Activated CD4-positive, alpha-beta memory T cell treated with anti-CD3 and anti-CD28 coated beads for 36 hours (primary cell): ENCODE measurements around the gene COMP. TPM values are rescaled to one million over a fixed set of nuclear protein-coding genes. Genes with fewer than 3 reads are reported as not detected.

Source experiments
- CTCF ChIA-PET: fragments of 350-600 bp; sonication (Branson Sonifier 250); formaldehyde crosslinking; loops from one replicate; lab custom pipeline; 2021; ENCODE audit warnings: antibody characterized with exemption, inconsistent platforms; lab: Charles Lee
- POLR2A ChIA-PET: fragments of 350-600 bp; sonication (Branson Sonifier 250); formaldehyde crosslinking; loops from one replicate; lab custom pipeline; 2021; ENCODE audit warnings: antibody characterized with exemption; lab: Charles Lee
- DNase-seq: peaks from one replicate; pipeline ENCODE4 v3.0.0-alpha.2; 2020
- H3K27ac Mint-ChIP-seq: one replicate; pipeline ENCODE4 v1.8.0; 2021; ENCODE audit warnings: mixed read lengths
- H3K27me3 Mint-ChIP-seq: one replicate; pipeline ENCODE4 v1.8.0; 2021; ENCODE audit warnings: mixed read lengths
- H3K36me3 Mint-ChIP-seq: one replicate; pipeline ENCODE4 v1.8.0; 2021; ENCODE audit warnings: mixed read lengths
- H3K4me1 Mint-ChIP-seq: one replicate; pipeline ENCODE4 v1.8.0; 2021; ENCODE audit warnings: low read depth, mixed read lengths
- H3K4me3 Mint-ChIP-seq: one replicate; pipeline ENCODE4 v1.8.0; 2021; ENCODE audit warnings: mild to moderate bottlenecking, mixed read lengths
- H3K9me3 Mint-ChIP-seq: one replicate; pipeline ENCODE4 v1.8.0; 2021; ENCODE audit warnings: mixed read lengths
- intact Hi-C: fragments of 100-400 bp; cut with micrococcal nuclease; formaldehyde crosslinking; loops from one replicate; pipeline ENCODE4 v1.15.1; 2023
- total RNA-seq, 2 experiments: library from RNA; stranded (reverse); gene quantifications; one replicate each; pipeline ENCODE4 v1.2.3, GENCODE V29; 2021

COMP gene
- total RNA-seq, 2 experiments from 2014 or later = not detected

- ChIA-PET POLR2A (no interaction called here), CTCF (no interaction called here)
- intact Hi-C loops = no loop called here
- Mint-ChIP-seq H3K9me3 (no peaks in the 10 kb centered on the region), H3K4me1 (no peaks in the 10 kb centered on the region), H3K27me3 (no peaks in the 10 kb centered on the region), H3K36me3 (no peaks in the 10 kb centered on the region), H3K4me3 (no peak overlapping the region), H3K27ac (no peak overlapping the region)
- no peak for DNase-seq
Observed at GRCh38 chr19:18762125-18763023, 28.7 kb downstream of the COMP start.

GRCh38 chr19:18761531-18762110, 29.5 kb downstream of the COMP start:
- intact Hi-C loops = no loop called here
- DNase-seq = no peak
- ChIA-PET CTCF (no interaction called here), POLR2A (no interaction called here)
- Mint-ChIP-seq H3K9me3 (no peaks in the 10 kb centered on the region), H3K27ac (no peak overlapping the region), H3K4me3 (no peak overlapping the region), H3K4me1 (no peaks in the 10 kb centered on the region), H3K36me3 (no peaks in the 10 kb centered on the region), H3K27me3 (no peaks in the 10 kb centered on the region)

- no peak for DNase-seq
- Mint-ChIP-seq H3K27me3 (no peaks in the 10 kb centered on the region), H3K27ac (no peak overlapping the region), H3K4me3 (no peak overlapping the region), H3K36me3 (no peaks in the 10 kb centered on the region), H3K9me3 (no peaks in the 10 kb centered on the region), H3K4me1 (no peaks in the 10 kb centered on the region)
- POLR2A ChIA-PET = no interaction called here
- intact Hi-C loops = no loop called here
- CTCF ChIA-PET = no interaction called here
Observed at GRCh38 chr19:18760440-18761383, 30.4 kb downstream of the COMP start.

GRCh38 chr19:18759995-18760426, 31.1 kb downstream of the COMP start:
- H3K9me3 Mint-ChIP-seq = no peaks in the 10 kb centered on the region

GRCh38 chr19:18759304-18759994, 31.7 kb downstream of the COMP start:
- Mint-ChIP-seq H3K4me3 (no peak overlapping the region), H3K36me3 (peaks cover 1% of the 10 kb centered on the region), H3K9me3 (no peaks in the 10 kb centered on the region), H3K4me1 (no peaks in the 10 kb centered on the region), H3K27ac (no peak overlapping the region), H3K27me3 (no peaks in the 10 kb centered on the region)
- CTCF ChIA-PET = no interaction called here
- intact Hi-C loops = no loop called here
- DNase-seq = no peak
- POLR2A ChIA-PET = interaction anchor here (1.0 kb wide), 1 partner anchor 85 kb away, joined by 3 read pairs; no protein-coding TSS in a partner anchor

More at GRCh38 chr19:18759995-18760426, 31.1 kb downstream of the COMP start:
- no peaks in the 10 kb centered on the region for H3K27me3 Mint-ChIP-seq
- CTCF ChIA-PET = no interaction called here
- no peak overlapping the region for H3K4me3 Mint-ChIP-seq
- H3K4me1 Mint-ChIP-seq = no peaks in the 10 kb centered on the region
- intact Hi-C loops = no loop called here
- H3K27ac Mint-ChIP-seq = no peak overlapping the region
- POLR2A ChIA-PET = interaction anchor here (1.0 kb wide), 1 partner anchor 84 kb away, joined by 3 read pairs; no protein-coding TSS in a partner anchor
- no peaks in the 10 kb centered on the region for H3K36me3 Mint-ChIP-seq
- DNase-seq = no peak

- ChIA-PET CTCF (no interaction called here), POLR2A (no interaction called here)
- no peak overlapping the region for H3K27ac Mint-ChIP-seq
- no peak overlapping the region for H3K4me3 Mint-ChIP-seq
- no peaks in the 10 kb centered on the region for H3K9me3 Mint-ChIP-seq
- H3K4me1 Mint-ChIP-seq = no peaks in the 10 kb centered on the region
- intact Hi-C loops = no loop called here
- H3K36me3 Mint-ChIP-seq = peaks cover 7% of the 10 kb centered on the region
- DNase-seq = no peak
- no peaks in the 10 kb centered on the region for H3K27me3 Mint-ChIP-seq
Observed at GRCh38 chr19:18756896-18757295, 34.2 kb downstream of the COMP start.

- no peak for DNase-seq
- CTCF ChIA-PET = no interaction called here
- H3K27me3 Mint-ChIP-seq = no peaks in the 10 kb centered on the region
- POLR2A ChIA-PET = no interaction called here
- no peak overlapping the region for H3K4me3 Mint-ChIP-seq
- H3K27ac Mint-ChIP-seq = no peak overlapping the region
- peaks cover 7% of the 10 kb centered on the region for H3K36me3 Mint-ChIP-seq
- no peaks in the 10 kb centered on the region for H3K9me3 Mint-ChIP-seq
- intact Hi-C loops = no loop called here
- H3K4me1 Mint-ChIP-seq = no peaks in the 10 kb centered on the region
Observed at GRCh38 chr19:18754501-18754900, 36.6 kb downstream of the COMP start.

- CTCF ChIA-PET = no interaction called here
- Mint-ChIP-seq H3K27ac (no peak overlapping the region), H3K4me3 (no peak overlapping the region), H3K27me3 (no peaks in the 10 kb centered on the region), H3K9me3 (no peaks in the 10 kb centered on the region), H3K4me1 (no peaks in the 10 kb centered on the region), H3K36me3 (peaks cover 7% of the 10 kb centered on the region)
- POLR2A ChIA-PET = no interaction called here
- no peak for DNase-seq
- intact Hi-C loops = no loop called here
Observed at GRCh38 chr19:18751571-18751970, 39.5 kb downstream of the COMP start.

- Mint-ChIP-seq H3K4me3 (no peak overlapping the region), H3K9me3 (no peaks in the 10 kb centered on the region), H3K27ac (no peak overlapping the region), H3K4me1 (no peaks in the 10 kb centered on the region), H3K27me3 (no peaks in the 10 kb centered on the region), H3K36me3 (peaks cover 7% of the 10 kb centered on the region)
- DNase-seq = no peak
- intact Hi-C loops = no loop called here
- ChIA-PET CTCF (interaction anchor here (0.7 kb wide), 1 partner anchor 23 kb away, joined by 3 read pairs; no protein-coding TSS in a partner anchor), POLR2A (no interaction called here)
Observed at GRCh38 chr19:18750295-18750970, 40.7 kb downstream of the COMP start.

GRCh38 chr19:18749362-18750231, 41.5 kb downstream of the COMP start:
- H3K9me3 Mint-ChIP-seq = no peaks in the 10 kb centered on the region

More at GRCh38 chr19:18749362-18750231, 41.5 kb downstream of the COMP start:
- Mint-ChIP-seq H3K4me1 (no peaks in the 10 kb centered on the region), H3K27me3 (no peaks in the 10 kb centered on the region), H3K4me3 (no peak overlapping the region), H3K27ac (no peak overlapping the region), H3K36me3 (peaks cover 7% of the 10 kb centered on the region)
- POLR2A ChIA-PET = no interaction called here
- intact Hi-C loops = no loop called here
- no peak for DNase-seq
- CTCF ChIA-PET = interaction anchor here (0.7 kb wide), 1 partner anchor 24 kb away, joined by 3 read pairs; no protein-coding TSS in a partner anchor
